GM19238 (cell line): ENCODE data around the gene SGMS1.

Experiments used
- DNase-seq: peaks from one replicate; pipeline ENCODE4 v3.0.0; 2011; ENCODE audit warnings: low spot score; ENCODE audit not compliant: insufficient read length

SGMS1 gene

DNA sequence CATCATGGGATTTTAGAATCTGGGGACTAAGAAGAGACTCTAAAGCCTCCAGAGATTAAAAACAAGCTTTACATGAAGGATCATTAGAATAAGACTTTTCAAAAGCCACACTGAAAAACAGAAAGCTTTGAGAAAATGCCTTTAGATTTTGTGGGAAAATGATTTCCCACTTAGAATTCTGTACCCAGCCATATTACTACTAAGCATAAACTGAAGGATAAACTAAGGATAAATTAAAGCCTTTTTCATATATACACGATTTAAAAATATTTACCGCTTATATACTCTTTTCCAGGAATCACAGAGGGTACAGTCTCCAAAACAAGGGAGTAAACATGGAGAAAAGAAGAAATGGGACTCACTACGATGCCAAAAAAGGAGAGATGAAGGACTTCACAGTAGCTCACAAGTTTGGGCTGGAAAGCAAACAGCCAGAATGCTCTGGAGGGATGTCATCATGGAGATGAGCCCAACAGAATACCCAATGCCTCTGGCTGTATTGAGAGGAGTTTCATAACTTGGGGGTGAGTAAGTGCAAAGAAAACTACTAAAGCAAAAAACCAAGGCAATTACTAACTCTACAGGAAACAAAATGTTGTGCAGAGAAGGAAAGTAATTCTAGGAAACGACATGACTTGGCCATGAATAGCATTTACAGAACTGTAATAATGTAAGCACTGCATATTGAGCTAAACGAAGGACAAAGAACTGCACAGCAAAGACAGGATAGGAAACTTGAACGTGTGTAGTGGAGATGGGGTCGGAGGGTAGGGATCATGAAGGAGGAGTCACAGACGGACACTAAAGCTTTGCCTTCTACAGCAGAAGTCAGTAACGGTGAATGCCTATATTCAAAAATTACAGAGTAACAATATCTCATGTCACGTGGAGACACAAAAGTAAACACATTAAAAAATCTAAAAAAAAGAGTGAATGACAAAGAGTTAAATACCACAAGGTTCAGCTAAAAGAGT lies 311.0 kb downstream of the SGMS1 start:
- no peak for DNase-seq

GRCh38 chr10:50310560-50311174 lies 313.1 kb downstream of the SGMS1 start:
- no peak for DNase-seq

DNA sequence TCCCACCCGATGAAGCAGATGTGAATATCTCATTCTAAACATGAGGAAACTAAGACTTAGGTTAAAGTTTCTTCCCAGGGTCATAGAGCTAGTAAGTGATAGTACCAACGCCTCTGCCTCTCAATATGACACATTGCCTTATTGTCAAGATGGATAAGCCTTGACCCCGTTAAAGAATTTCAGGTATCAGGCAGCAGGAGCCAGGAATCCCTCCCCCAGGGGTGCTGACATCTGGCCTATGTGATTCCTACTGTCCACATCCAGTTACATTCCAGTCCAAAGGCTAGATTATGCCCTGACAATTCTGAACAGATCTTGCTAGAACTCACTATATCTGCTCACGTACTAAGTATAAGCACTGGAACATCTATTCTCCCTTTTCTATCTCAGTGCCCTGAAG lies 314.4 kb downstream of the SGMS1 start:
- no peak for DNase-seq

GRCh38 chr10:50304660-50305059 lies 319.1 kb downstream of the SGMS1 start:
- DNase-seq = no peak

DNA sequence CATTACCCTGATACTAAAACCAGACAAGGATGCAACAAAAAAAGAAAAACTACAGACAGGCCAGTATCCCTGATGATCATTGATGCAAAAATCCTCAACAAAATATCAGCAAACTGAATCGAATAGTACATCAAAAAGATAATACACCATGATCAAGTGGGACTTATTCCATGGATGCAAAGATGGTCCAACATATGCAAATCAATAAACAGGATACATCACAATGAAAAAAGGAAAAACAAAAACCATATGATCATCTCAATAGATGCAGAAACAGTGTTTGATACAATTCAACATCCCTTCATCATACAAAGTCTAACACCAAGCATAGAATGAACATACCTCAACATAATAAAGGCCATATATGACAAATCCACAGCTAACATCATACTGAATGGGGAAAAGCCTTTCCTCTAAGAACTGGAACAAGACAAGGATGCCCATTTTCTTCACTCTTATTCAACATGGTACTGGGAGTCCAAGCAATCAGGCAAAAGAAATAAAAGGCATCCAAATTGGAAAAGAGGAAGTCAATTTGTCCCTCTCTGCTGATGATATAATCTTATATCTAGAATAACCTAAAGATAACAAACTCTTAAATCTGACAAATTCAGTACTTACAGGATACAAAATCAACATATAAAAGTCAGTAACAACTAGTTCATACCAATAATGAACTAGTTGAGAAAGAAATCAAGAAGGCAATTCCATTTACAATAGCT lies 323.6 kb downstream of the SGMS1 start:
- DNase-seq = no peak

DNA sequence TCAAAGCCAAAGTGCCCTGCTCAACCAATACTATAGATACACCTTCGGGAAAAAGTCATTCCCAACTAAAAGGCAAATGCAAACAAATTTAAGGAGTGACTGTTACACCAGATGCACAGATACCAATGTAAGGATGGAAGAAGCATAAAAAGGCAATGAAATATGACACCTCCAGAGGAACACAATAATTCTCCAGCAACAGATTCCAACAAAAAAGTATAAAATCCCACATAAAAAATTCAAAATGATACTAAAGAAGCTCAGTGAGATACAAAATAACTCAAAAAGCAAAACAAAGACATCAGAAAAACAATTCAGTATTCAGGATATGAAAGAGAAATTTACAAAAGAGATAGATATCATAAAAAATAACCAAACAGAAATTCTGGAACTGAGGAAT lies 328.4 kb downstream of the SGMS1 start:
- DNase-seq = no peak

GRCh38 chr10:50294582-50294981 lies 329.2 kb downstream of the SGMS1 start:
- DNase-seq = no peak

DNA sequence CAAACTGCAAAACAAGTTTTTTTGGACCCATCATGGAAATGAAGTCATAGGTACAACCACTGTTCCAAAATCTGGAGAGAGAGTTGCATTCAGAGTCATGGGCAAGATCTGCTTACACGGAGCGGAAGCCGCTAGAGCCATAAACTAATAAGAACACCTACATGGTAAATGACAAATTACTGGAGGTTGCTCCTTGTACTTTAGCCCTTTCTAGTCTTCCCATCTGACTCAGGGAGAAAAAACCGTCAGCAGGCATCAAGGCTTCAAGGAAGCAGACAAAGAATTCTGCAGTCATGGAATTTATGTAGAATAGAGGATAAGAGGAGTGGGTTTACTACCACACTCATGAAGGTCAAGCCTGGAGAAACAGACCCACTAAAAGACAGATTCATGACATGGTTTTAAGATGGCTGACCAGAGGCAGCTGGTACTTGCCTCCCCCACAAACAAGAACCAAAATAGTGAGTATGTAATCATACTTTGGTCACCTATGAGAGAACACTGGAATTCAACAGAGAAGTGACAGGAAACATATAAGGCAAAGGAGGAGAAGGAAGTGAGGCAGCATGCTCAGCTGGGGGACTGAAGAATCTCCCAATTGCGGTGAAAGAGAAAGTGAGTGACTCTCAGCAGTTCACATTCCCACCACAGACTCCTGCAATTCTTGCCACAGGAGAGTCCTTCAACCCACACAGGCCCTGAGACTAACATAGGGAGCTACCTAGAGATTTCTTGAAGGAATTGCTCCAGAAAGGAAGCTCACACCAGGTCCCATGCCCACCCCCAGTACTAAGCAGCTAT lies 330.0 kb downstream of the SGMS1 start:
- no peak for DNase-seq

DNA sequence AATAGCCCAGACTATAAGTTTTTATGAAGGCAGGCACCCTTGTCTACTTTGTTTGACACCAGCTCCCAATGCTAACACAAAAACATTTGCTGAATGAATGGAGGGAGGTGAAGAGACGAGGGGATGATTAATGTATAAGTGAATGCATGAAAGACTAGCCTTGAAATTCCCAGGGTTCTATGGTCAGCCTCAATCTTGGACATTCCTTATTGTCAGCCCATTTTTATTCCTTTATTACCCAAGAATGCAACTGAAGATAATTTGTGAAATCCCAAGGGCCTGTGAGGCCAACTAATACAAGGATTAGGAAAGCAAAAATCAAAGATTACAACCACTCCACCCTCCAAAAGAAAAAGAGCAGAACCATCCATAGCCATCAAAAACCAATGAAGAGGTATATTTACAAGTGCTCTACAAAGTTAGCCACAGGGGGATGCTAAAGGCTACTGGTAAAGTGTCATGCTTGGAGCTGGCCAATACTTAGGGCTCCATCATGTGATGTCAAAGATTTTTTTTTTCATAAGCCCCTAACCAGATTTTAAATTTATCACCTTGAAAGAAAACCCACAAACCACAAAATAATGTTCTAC lies 332.4 kb downstream of the SGMS1 start:
- DNase-seq = no peak

DNA sequence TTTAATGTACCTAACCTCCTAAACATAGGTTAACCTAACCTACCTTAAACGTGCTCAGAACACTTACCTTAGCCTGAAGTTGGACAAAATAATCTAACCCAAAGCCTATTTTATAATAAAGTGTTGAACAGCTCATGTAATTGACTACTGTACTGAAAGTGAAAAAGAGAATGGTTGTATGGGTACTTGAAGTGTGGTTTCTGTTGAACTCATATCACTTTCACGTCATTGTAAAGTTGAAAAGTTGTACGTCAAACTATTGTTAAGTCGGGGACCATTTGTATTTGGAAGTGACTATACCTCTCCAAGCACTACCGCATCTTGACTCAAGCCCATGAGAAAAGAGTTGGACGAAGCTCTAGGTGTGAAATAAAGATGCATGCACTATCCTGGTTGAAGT lies 334.6 kb downstream of the SGMS1 start:
- no peak for DNase-seq

DNA sequence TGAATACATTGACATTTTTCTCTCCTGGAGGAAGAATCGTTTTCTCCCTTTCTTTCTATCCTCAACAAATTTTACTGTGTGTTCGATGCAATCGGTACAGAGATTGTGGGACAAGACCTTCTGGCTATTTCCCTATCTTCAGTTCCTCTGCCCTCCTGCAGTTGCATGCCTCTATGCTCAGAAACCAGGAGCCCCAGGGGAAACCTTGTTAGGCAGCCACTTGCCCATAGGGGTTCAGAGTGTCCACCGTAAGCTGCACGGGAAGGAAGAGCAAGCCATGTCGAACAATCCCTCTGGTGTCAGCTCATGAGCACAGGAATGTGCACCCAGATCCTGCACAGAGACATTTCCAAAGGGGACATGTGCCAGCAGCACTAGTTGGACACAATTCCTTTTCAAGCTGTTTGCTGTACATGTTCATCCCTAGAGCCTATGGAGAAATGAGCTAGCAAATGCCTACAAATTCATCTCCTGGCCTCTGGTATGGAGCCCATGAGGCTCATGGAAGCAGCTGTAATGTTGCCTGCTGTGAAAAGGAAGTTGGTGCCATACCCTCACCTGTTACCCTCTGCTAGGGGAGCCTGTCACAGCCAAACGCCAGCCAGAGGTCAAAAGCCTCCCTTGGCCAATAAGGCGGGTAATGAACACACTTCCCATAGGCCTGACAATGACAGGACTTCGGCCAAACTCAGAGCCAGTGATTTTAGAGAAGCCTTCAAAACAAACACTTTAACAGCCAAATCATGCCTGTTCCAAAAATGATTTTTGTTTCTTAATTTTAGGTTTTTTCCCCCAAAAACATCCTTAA lies 336.6 kb downstream of the SGMS1 start:
- DNase-seq = no peak

GRCh38 chr10:50286517-50286916 lies 337.2 kb downstream of the SGMS1 start:
- DNase-seq = no peak

- DNase-seq = no peak
Measured at GRCh38 chr10:50281967-50282522, 341.7 kb downstream of the SGMS1 start.

DNA sequence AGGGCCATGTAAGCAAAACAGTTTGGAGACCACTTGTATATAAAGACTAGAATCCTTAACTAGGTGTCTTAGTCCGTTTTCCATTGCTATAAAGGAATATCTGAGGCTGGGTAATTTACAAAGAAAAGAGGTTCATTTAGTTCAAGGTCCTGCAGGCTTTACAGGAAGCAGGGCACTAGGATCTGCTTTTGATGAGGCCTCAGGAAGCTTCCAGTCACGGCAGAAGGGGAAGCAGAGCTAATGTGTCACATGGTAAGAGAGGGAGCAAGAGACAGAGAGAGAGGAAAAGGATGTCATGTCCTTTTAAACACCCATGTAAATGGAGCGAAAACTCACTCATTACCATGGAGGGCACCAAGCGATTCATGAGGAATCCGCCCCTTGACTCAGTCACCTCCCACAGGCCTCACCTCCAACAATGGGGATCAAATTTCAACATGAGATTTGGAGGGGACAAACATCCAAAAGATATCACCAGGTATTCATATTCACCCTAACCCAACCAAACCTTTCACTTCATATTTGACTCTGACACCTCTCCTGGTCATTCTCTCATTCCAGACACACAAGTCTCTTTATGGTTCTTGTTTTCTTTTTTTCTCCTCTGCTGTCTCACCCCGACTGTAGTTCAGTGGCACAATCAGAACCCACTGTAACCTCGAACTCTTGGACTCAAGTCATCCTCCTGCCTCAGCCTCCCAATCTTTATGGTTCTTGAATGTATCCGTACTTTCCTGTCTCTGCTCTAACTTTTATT lies 342.4 kb downstream of the SGMS1 start:
- DNase-seq = no peak

DNA sequence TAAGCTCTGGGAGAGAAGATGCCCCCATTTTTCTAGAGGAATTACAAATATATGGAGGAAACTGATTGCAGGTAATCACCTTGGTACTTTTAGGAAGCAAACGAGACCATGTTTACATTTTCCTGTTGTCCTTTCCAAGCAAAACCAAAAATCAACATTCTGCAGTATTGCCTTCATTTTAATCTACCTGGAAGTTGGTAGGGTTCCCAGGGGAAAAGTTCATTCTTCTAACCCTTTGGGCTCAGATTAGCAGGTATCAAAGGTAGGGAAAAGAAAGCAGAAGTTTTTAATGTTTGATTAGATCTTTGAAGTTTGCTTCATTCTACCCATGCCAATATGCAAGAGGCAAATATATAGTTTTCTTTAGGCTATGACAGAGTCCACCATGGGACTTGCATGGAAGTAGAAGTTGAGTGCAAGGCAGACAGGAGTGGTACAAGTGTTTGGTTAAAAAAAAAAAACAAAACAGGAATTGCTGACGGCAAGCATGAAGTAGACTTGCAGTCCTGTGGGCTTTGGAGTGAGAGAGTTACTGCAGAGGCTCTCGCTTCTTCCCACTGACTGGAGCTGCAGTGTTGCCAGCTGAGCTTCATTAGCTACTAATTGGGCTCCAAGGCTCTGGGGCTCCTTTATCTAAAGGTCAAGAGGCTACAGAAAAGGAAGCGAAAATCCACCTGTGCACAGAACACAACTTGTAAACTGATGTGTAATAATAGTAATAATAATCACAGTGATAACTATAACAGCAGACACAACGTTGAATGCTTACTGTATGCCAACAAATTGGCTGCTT lies 343.5 kb downstream of the SGMS1 start:
- no peak for DNase-seq

DNA sequence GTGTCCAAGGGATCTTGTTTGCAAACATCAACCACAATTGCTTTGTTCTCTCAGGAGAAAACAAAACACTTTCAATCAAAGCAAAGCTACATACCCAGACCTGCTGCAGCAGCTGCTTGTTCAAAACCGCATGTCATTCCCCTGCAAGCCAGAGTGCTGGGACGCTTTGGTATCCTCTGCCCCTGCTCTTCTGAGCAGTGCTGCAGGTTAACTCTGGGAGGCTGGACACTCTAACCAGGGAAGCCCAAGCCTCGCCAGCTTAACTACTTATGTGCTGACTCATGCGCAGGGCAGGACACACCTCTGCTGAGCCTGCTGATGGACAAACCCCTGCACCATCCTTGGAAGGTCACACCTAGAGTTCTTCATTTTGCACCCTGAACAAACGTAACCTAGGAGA lies 344.3 kb downstream of the SGMS1 start:
- no peak for DNase-seq

DNA sequence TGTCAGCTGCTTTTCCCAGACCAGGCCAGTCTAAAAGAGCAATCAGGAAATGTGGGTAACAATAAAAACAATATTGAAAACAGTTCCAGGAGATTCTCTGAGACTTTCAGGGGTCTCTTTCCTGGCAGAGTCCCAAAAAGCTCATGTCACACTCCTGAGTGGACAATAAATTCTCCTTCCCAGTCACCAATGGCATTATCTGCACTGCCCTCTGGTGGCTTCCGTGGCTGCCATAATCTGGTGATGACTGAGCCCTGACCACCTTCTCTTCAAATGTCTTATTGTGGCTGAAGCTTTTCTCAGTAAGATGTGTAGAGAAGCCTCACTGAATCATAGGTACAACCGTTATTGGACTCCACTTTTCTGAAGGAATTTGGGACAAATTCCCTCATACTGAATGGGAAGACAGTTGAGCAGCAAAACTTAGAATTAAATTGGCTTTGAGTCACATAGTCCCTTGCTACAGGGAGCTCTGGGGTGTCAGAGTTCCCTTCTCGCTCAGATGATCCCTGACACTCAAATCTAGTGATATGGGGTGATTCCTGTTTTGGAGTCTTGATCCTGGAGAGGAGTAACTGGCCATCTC lies 348.0 kb downstream of the SGMS1 start:
- DNase-seq = no peak

- DNase-seq = no peak
Measured at GRCh38 chr10:50272531-50272930, 351.2 kb downstream of the SGMS1 start.
